GM19438 (cell line): ENCODE results near the gene SORCS2.

Source experiments
- ATAC-seq: cut with Tn5 transposase; IDR thresholded peaks from one replicate; pipeline ENCODE4 v1.9.1; 2021; ENCODE audit warnings: low read depth; ENCODE audit not compliant: unreplicated experiment

Gene SORCS2

GRCh38 chr4:7530082-7530481 lies 337.7 kb downstream of the SORCS2 start:
- ATAC-seq, result no peak

GRCh38 chr4:7530932-7531639 lies 338.7 kb downstream of the SORCS2 start:
- ATAC-seq, result no peak

- no peak for ATAC-seq
Observed at GRCh38 chr4:7531640-7531994, 339.3 kb downstream of the SORCS2 start.

DNA sequence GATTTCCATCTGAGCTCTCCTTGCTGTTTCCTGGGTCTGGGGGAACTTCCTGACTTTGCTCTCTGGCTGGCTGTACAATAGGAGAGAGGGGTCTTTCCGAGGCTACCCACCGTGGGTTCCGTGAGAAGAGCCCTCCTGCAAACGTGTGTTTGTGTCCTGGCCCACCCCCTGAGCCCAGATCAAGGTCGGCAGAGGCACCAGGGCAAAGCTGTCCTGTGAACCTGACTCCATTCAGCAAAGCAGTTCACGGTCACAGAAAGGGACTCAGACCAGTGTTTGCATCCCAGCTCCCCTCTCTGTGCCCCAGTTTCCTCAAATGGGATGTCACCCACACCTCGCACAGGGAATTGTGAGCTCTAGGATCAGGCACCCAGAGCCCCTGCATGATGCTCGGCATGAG lies 339.7 kb downstream of the SORCS2 start:
- no peak for ATAC-seq

GRCh38 chr4:7533267-7533666 lies 340.9 kb downstream of the SORCS2 start:
- no peak for ATAC-seq

- ATAC-seq, result no peak
Observed at GRCh38 chr4:7535094-7535493, 342.8 kb downstream of the SORCS2 start.

DNA sequence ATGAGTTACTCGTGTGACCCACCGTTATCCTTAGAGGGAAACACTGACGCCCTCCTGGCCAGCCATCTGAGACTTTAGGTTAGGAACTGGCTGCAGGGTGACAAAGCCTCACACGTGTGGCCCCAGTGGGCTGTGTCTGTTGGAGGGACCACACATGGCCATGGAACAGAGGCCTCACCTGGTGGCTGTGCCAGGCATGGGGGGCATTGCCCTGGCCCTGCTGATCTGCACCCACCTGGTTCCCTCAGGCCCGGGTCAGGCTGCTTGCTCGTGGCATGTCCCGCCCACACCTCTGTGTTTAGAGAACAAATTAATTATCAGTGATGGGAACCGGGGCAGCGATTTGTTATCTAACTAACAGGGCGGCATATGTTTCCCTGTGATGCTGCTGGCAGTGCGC lies 343.3 kb downstream of the SORCS2 start:
- no peak for ATAC-seq

GRCh38 chr4:7536876-7537275 lies 344.5 kb downstream of the SORCS2 start:
- ATAC-seq, result no peak

GRCh38 chr4:7537853-7538400 lies 345.6 kb downstream of the SORCS2 start:
- no peak for ATAC-seq

DNA sequence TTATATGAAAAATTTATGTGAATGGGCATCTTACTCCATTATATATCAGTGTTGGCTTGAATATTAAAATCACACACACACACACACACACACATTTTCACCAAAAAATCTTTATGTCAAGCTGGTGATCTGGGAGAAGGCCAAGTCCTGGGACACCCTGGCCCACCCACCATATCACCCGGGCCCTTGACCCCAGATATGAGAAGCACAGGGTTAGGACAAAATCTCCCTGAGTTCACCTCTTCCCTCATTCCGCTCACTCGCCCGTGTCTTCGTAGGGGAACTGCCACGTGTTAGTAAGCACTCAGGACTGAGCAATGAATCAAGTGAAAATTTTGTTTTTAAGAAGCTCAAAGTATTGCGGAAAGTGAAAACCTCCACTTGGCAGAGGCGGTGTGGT lies 346.2 kb downstream of the SORCS2 start:
- ATAC-seq, result no peak

DNA sequence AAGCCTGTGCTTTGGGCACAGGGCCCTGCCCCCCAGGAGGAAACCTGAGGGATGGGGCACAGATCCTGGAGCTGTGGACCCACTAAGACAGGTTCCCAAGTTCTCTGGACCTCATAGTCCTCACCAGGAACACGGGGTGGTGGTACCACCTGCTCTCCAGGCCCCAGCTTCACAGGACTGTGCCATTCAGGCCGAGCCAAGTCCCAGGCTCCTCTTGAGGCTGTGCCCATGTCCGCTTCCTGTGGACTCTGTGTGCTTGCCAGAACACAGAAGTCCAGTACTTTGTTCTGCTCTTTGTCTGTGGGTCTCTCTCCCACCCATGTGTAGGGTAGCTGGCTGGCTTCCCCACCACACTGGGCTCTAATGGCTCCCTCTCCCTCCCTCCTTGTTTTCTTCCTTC lies 346.8 kb downstream of the SORCS2 start:
- ATAC-seq, result no peak

DNA sequence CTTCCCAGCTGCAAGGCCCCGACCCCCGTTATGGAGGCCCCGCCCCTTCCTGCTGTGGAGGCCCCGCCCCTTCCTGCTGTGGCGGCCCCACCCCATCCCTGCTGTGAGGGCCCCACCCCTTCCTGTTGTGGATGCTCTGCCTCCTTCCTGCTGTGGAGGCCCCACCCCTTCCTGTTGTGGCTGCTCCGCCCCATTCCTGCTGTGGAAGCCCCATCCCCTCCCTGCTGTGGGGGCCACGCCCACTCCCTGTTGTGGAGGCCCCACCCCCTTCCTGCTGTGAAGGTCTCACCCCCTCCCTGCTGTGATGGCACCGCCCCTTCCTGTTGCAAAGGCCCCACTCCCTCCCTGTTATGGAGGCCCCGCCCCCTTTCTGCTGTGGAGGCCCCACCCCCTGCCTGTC lies 347.3 kb downstream of the SORCS2 start:
- ATAC-seq, result no peak

DNA sequence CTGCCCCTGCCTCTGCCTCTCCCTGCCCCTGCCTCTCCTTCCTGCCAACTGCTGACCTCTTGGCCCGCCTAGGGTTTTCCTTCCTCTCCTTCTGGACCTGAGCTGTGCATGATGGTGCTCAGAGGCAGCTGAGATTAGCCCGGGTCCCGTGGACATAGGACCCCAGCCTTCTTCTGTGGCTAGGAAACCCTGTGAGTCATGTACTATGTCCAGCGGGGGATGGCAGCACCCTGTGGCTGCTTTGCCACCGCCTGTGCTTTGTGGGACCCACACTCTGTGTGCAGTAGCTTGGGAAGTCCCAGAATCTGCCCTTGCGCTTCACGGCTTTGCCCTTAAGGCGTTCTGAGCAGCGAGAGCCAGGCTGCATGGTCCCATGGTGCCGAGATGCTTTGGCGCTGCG lies 347.9 kb downstream of the SORCS2 start:
- no peak for ATAC-seq

DNA sequence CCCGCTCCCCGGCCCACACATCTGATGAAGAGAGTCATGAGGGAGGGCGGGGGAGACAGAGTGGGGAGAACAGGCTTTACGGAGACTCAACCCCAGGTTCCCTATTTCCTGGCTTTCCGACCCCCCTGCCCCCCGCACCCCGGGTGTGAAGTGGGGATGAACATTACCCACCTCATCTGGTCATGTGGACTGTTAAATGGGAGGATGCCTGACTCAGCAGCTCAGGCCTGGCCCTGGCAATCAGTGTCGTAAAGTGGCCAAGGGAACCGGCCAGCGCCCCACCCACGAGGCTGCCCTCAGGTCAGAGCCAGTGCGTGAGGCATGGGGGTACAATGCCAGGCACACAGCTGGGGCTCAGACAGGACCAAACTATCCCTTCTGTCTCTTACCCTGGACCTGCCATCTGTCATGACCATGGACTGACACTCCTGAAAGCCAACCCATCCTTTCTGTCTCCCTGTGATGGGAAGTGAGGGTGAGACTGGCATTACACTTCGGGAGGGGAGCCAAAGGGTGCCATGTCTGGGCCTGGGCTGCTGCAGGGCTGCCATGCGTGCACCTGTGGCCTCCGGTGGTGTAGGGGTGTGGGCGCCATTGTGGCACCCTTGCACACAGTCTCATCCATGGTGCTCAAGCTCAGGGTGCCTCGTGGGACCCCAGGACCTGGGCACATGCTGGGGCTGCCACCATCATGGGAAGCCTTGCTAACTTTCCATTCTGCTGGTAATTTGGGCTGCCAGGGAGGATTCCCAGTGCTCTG lies 348.5 kb downstream of the SORCS2 start:
- ATAC-seq, result no peak

GRCh38 chr4:7541414-7541810 lies 349.1 kb downstream of the SORCS2 start:
- ATAC-seq, result no peak

DNA sequence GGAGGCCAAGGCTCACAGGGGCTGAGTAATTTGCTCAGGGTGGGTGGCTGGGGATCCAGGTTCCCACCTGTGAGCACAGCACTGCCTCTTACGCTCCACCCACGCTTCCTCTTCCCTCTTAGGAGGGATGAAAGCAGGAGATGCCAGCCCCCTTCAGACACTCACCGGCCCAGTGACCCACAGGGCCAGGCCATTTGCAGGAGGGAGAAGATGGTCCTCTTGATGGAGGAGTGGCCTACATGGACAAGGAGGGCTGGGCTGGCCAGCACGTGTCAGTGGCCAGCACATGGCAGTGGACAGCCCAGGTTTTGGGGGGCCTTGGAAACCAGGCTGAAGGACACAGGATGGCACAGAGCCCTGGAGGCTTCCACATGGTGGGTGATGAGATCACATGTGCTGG lies 350.4 kb downstream of the SORCS2 start:
- ATAC-seq, result no peak

DNA sequence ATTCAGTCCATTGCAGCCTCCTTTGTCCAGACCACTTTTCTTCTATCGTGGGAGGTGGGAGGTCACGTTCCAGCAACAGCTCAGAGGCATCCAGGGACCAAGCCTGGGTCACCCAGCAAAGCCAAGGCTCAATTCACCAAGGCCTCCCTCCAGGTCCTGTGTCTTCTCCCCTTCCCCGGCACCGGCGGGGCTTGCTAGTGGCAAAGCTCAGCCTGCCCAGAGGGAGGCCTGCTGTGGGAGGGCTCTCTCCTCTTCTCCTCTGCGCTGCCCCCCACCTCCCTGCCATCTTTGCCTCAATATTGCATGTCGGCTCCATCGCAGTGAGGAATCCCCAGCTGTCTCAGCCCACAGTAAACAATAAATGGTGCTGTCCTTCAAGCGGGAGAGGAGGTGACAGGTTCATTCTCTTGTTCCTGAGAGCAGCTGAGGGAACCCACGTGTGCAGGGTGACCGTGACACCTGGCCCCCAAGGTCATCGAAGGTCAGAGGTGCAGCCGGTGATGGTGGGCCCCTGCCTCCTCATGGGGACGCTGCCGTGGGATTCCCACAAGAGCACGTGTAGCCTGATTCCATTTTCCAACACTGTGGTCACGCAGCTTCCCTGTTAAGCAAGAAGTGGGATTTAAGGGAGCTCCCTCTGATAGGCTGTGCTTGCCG lies 353.9 kb downstream of the SORCS2 start:
- no peak for ATAC-seq

GRCh38 chr4:7546809-7547367 lies 354.6 kb downstream of the SORCS2 start:
- ATAC-seq, result no peak

GRCh38 chr4:7547368-7548040 lies 355.2 kb downstream of the SORCS2 start:
- ATAC-seq, result no peak

- no peak for ATAC-seq
Observed at GRCh38 chr4:7549866-7550265, 357.5 kb downstream of the SORCS2 start.

DNA sequence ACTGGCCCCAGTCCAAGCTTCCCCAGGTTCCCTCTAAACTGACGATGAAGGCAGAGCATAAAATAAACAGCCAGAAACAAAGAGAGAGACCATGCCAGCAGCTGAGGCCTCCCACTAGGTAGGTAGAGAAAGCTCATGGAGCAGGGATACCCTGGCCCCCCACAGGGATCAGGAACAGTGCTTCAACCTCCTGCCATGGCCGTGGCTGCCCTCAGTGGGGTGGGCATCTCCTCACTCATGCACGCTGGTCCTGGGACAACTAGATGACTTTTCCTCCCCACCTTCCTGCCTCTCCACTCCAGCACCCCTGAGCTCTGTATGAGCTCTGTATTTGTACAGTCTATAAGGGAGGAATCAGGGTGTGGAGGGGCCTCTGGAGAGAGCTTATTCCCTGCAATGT lies 360.1 kb downstream of the SORCS2 start:
- ATAC-seq, result no peak
